Epithelial cell of prostate (primary cell): ENCODE data around the gene CD22.
A peak's percentile ranks its signal among the peaks of the same experiment; 100 is the strongest.
"Not testable (repeated sequence)": the region's sequence is repeated elsewhere in the genome, so short reads cannot be mapped to it uniquely, and the experiment has no call there.

Experiments
- DNase-seq: peaks from one replicate; pipeline ENCODE4 v3.0.0-alpha.2; 2011; ENCODE audit warnings: low read depth, low spot score
- H3K27ac ChIP-seq: fragments of 450-650 bp; 2 replicates; pipeline ENCODE4 v1.5.1; 2017; ENCODE audit warnings: mild to moderate bottlenecking

CD22 gene

GRCh38 chr19:35352448-35353304 lies 23.7 kb downstream of the CD22 start:
- H3K27ac ChIP-seq: no peak overlapping the region
- peak; percentile 8 for DNase-seq

- H3K27ac ChIP-seq: no peak overlapping the region
- no peak for DNase-seq
These were observed 24.6 kb downstream of the CD22 start for GRCh38 chr19:35353635-35354034.

GRCh38 chr19:35354898-35355297 lies 25.9 kb downstream of the CD22 start:
- DNase-seq: no peak
- H3K27ac ChIP-seq: no peak overlapping the region

DNA sequence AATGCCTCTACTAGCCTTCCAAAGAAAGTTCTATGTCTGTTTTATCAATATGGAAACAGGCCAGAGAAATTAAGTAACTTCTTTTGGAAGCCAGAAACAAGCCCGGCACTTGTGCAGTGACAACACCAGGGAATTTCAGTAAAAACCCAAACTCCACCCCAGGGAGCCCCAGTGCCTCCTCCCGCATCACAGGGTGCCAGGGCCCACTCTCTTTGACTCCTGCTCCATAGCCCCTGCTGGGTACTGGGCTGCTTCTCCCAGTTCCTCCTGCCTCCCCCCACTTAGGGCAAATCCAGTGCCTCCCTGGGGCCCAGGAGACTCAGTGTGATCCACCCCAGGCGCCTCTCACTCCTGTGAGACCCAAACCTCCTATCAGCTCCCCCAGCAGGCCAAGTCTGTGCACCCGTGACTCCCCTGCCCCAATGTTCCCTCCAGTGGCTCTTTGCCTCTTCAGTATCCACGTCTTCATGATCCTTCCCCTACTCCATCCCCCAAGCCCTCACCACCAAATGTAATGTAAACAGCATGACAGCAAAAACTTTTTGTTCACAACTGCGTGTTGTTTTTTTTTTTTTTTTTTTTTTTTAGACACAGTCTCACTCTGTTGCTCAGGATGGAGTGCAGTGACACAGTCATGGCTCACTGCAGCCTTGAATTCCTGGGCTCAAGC lies 26.9 kb downstream of the CD22 start:
- no peak for DNase-seq

GRCh38 chr19:35357867-35358573 lies 29.0 kb downstream of the CD22 start, which contains the start of gene FFAR3:
Gene FFAR3 (plus strand): TSS chr19:35358460. CDS start chr19:35358891, 431 bp downstream.
- H3K27ac ChIP-seq: no peak within 1 kb of the TSS
- no peak for DNase-seq

More for the DNA sequence above, 26.9 kb downstream of the CD22 start:
- no peak overlapping the region for H3K27ac ChIP-seq

- not testable (repeated sequence) for H3K27ac ChIP-seq, DNase-seq
These were observed 29.8 kb downstream of the CD22 start for GRCh38 chr19:35358834-35359233.

GRCh38 chr19:35359395-35359794 lies 30.4 kb downstream of the CD22 start:
- H3K27ac ChIP-seq, DNase-seq: not testable (repeated sequence)

DNA sequence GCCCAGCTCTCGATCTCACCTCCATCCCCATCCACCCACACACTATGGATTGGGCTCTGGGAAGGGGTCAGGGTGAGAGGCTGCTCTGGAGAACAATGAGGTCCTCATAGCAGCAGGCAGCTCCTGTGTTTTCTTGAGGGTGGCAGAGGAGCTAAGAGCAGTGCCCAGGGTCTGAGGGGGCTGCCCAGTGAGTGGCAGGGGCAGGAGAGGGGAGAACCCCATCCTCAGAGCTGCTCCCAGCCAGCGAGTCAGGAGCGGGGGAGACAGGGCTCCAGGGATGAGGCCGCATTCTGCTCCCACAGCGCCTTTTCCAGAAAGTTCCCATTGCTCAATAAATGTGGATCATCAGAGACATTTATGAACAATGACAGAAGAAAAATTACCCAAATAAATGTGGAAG lies 31.1 kb downstream of the CD22 start:
- not testable (repeated sequence) for DNase-seq, H3K27ac ChIP-seq

GRCh38 chr19:35360880-35361420 lies 32.0 kb downstream of the CD22 start:
- DNase-seq: no peak
- no peak overlapping the region for H3K27ac ChIP-seq

DNA sequence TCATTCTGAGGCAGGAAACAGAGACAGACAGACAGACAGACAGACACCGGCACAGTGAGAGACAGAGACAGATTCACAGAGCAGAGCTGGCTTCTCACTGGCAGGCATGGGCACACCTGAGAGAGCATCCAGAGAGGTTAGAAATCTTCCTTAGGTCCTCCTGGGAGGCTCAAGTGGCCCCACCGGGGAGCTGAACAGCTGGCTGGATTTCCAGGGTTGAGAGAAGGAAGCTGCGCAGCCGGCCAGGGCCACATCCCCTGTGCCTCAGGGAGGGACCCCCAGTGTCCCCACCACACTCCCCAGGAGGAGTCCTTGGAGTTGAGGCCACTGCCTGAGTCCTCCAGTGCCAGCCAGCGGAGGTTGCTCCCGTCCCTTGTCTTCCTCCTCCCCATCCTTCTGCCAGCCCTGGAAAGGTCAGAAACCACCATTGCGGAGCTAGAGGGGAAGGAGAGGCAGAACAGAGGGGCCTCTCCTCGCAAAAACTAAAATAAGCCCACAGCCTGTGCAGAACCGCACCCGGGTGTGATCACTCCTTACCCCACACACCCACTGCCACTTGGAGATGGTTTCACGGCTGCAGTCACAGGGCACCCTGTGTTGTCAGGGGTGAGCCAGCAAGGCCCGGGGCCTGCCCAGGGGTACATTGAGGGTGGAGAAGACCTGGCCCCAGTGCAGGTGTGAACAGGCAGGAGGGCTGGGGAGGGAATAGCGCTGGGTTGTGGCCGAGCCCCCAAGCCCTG lies 33.4 kb downstream of the CD22 start:
- no peak for DNase-seq
- H3K27ac ChIP-seq: no peak overlapping the region

- no peak for DNase-seq
- no peak overlapping the region for H3K27ac ChIP-seq
These were observed 34.1 kb downstream of the CD22 start for GRCh38 chr19:35363001-35363590.

DNA sequence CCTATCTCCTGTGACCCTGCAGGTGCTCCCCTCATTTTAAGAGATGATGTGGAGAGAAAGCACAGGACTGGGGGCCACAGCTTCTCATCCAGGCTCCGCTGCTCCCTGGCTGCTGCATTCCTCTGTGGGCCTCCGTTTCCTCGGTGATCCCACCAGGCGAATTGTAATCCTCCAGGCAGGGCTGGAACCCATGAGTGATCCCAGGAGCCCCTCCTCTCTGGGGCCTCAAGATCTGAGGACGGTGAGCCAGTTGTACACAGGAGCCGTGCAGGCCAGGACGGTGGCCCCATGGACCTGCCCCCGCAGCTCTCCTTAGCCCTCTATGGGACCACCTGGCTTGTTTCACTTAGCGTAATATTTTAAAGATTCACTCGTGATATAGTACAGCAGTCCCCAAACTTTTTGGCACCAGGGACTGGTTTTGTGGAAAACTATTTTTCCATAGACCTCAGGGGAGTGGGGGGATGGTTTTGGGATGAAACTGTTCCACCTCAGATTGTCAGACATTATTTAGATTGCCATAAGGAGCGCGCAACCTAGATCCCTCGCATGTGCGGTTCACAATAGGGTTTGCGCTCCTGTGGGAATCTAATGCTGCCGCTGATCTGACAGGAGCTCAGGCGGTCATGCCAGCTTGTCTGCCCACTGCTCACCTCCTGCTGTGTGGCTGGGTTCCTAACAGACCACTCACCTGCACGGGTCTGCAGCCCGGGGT lies 34.9 kb downstream of the CD22 start:
- no peak for DNase-seq
- no peak overlapping the region for H3K27ac ChIP-seq

DNA sequence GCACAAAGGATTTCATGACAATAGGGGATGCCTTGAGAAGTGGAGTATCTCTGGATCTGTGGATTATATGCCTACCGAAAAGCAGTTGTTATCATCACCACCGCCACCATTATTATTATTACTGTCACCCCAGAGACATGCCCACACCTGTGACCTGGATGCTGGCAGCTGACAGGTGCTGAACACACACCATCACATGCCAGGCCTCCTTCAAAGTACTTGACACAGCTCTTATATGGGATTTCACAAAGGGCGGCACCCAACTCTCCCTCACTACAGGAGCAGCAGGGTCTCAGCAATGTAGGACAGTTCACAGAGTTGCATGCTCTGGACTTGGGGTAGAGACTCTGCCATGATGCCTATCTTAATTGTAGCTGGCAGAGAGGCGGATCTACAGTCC lies 36.3 kb downstream of the CD22 start:
- no peak for DNase-seq
- no peak overlapping the region for H3K27ac ChIP-seq

GRCh38 chr19:35368378-35368777 lies 39.4 kb downstream of the CD22 start:
- no peak for DNase-seq
- H3K27ac ChIP-seq: no peak overlapping the region

GRCh38 chr19:35369522-35369921 lies 40.5 kb downstream of the CD22 start:
- DNase-seq: no peak
- H3K27ac ChIP-seq: no peak overlapping the region

DNA sequence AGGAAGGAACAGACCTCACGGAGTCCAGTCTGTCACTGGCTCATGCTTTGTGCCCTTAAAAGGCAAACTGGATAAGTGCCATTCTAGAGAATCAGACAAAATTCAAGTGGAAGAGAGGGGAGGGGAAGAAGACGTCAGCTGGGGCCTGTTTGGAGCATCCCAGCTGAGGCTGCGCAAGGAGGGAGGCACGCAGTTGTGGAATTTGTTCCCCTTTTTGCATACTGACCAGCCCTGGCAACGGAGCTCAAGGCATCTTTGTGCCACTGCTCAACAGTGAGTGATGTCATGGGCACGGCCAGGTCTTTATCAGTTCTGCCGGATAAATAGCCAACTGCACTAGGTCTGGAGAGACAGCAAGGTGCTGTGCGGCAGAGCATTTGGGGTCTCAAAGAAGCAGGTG lies 41.7 kb downstream of the CD22 start, which contains the start of gene GPR42:
Gene GPR42, plus strand, starts transcription at position 347 of the 400 bp plus-strand sequence. CDS start 292 bp downstream, outside the sequence.
- H3K27ac ChIP-seq: no peak within 1 kb of the TSS
- DNase-seq: no peak

- no peak for DNase-seq
- no peak overlapping the region for H3K27ac ChIP-seq
These were observed 44.5 kb downstream of the CD22 start for GRCh38 chr19:35373492-35373891.

GRCh38 chr19:35374031-35374430 lies 45.0 kb downstream of the CD22 start:
- not testable (repeated sequence) for H3K27ac ChIP-seq, DNase-seq
